HG03045 (cell line): ENCODE results near the gene ZDHHC12.
"Not testable (repeated sequence)": the region's sequence is repeated elsewhere in the genome, so short reads cannot be mapped to it uniquely, and the experiment has no call there.

Experiments used
- ATAC-seq: cut with Tn5 transposase; IDR thresholded peaks from one replicate; pipeline ENCODE4 v1.9.1; 2021; ENCODE audit warnings: mild to moderate bottlenecking, moderate library complexity; ENCODE audit not compliant: unreplicated experiment

ZDHHC12 gene

GRCh38 chr9:128712451-128713410 is 11.2 kb downstream of the ZDHHC12 start:
- ATAC-seq, result no peak

GRCh38 chr9:128707446-128707845 is 16.5 kb downstream of the ZDHHC12 start:
- ATAC-seq, result no peak

GRCh38 chr9:128706671-128707381 is 17.1 kb downstream of the ZDHHC12 start:
- ATAC-seq, result no peak

- ATAC-seq, result no peak
Measured at GRCh38 chr9:128706045-128706444, 17.9 kb downstream of the ZDHHC12 start.

GRCh38 chr9:128705051-128705965 is 18.6 kb downstream of the ZDHHC12 start:
- ATAC-seq, result no peak

- no peak for ATAC-seq
Measured at GRCh38 chr9:128704356-128704670, 19.6 kb downstream of the ZDHHC12 start.

GRCh38 chr9:128703616-128704355 is 20.1 kb downstream of the ZDHHC12 start:
- no peak for ATAC-seq

GRCh38 chr9:128702949-128703615 is 20.8 kb downstream of the ZDHHC12 start:
- ATAC-seq, result no peak

- peak; percentile 74 for ATAC-seq
Measured at GRCh38 chr9:128702445-128702948, 21.4 kb downstream of the ZDHHC12 start, which contains the start of gene PKN3. PKN3 (plus strand) TSS chr9:128702503; CDS start chr9:128702916, 413 bp downstream.

- ATAC-seq, result no peak
Measured at GRCh38 chr9:128701227-128701854, 22.6 kb downstream of the ZDHHC12 start.

GRCh38 chr9:128699096-128699795 is 24.7 kb downstream of the ZDHHC12 start:
- not testable (repeated sequence) for ATAC-seq

- no peak for ATAC-seq
Measured at GRCh38 chr9:128696923-128697707, 26.8 kb downstream of the ZDHHC12 start.

- ATAC-seq, result no peak
Measured at GRCh38 chr9:128694344-128694743, 29.6 kb downstream of the ZDHHC12 start.

GRCh38 chr9:128693738-128694137 is 30.2 kb downstream of the ZDHHC12 start:
- not testable (repeated sequence) for ATAC-seq

- ATAC-seq, result no peak
Measured at GRCh38 chr9:128690684-128691034, 33.3 kb downstream of the ZDHHC12 start.

- no peak for ATAC-seq
Measured at GRCh38 chr9:128689820-128690683, 33.9 kb downstream of the ZDHHC12 start.

- ATAC-seq, result peak; percentile 15
Measured at GRCh38 chr9:128689293-128689774, 34.6 kb downstream of the ZDHHC12 start.
